SK-N-SH (cell line): ENCODE data around the gene NCKAP5L. TPM values are rescaled to one million over a fixed set of nuclear protein-coding genes. Genes with fewer than 3 reads are reported as not detected.

ENCODE experiments used
- CTCF ChIA-PET: fragments of 300-600, 350-600 bp; formaldehyde crosslinking; extraction: SDS; loops from one replicate; lab custom pipeline; 2021; lab: Yijun Ruan, JAX
- POLR2A ChIA-PET: fragments of 350-600 bp; sonication (Branson Sonifier 250); formaldehyde crosslinking; extraction: SDS; loops from one replicate; lab custom pipeline; 2020; ENCODE audit warnings: antibody characterized with exemption, inconsistent platforms; lab: Yijun Ruan, JAX
- DNase-seq: peaks from one replicate; pipeline ENCODE4 v3.0.0; 2012
- H2AFZ ChIP-seq: fragments of 200-600 bp; sonication (generic); 2 replicates; pipeline ENCODE4 v1.8.1; 2016; ENCODE audit warnings: antibody characterized with exemption, mild to moderate bottlenecking, low read depth
- H3F3A ChIP-seq: fragments of 200-600 bp; sonication (generic); replicated peaks from 2 replicates; pipeline ENCODE3; 2016; ENCODE audit warnings: antibody characterized with exemption, mild to moderate bottlenecking; ENCODE audit not compliant: insufficient read depth
- H3K27ac ChIP-seq, 2 experiments: fragments of 200-500 bp in 1 of 2; fragments of 200-600 bp in 1 of 2; sonication (Bioruptor generic) in 1 of 2; sonication (generic), shearing (Covaris generic) in 1 of 2; 2 replicates each; pipeline versions ENCODE4 v1.5.1 to v1.6.1; 2014 to 2016; ENCODE audit warnings: low read depth in 2 of 2, inconsistent platforms in 1 of 2, low read length in 1 of 2, mild to moderate bottlenecking in 1 of 2, mixed read lengths in 1 of 2
- H3K27me3 ChIP-seq: fragments of 200-600 bp; sonication (generic), shearing (Covaris generic); 2 replicates; pipeline ENCODE4 v1.6.1; 2016; ENCODE audit warnings: mixed run types; ENCODE audit not compliant: insufficient read depth
- H3K36me3 ChIP-seq, 2 experiments: fragments of 200-500 bp in 1 of 2; fragments of 200-600 bp in 1 of 2; sonication (Bioruptor generic) in 1 of 2; sonication (generic) in 1 of 2; replicated peaks in 1 of 2; 2 replicates each; pipeline versions ENCODE3 to v1.5.1; 2014 to 2016; ENCODE audit warnings: low read length in 1 of 2, mild to moderate bottlenecking in 1 of 2; ENCODE audit not compliant: insufficient read depth in 2 of 2, control insufficient read depth in 1 of 2
- H3K4me1 ChIP-seq, 2 experiments: fragments of 200-500 bp in 1 of 2; fragments of 200-600 bp in 1 of 2; sonication (Bioruptor generic) in 1 of 2; sonication (generic), shearing (Covaris generic) in 1 of 2; 2 replicates each; pipeline versions ENCODE4 v1.5.1 to v1.6.1; 2014 to 2016; ENCODE audit warnings: low read depth in 1 of 2, low read length in 1 of 2, mixed run types in 1 of 2; ENCODE audit not compliant: insufficient read depth in 2 of 2, control insufficient read depth in 1 of 2
- H3K4me2 ChIP-seq: fragments of 200-600 bp; sonication (generic), shearing (Covaris generic); 2 replicates; pipeline ENCODE4 v1.6.1; 2017; ENCODE audit warnings: mixed run types
- H3K4me3 ChIP-seq, 2 experiments: fragments of 200-500 bp in 1 of 2; fragments of 200-600 bp in 1 of 2; sonication (Bioruptor generic) in 1 of 2; sonication (generic), shearing (Covaris generic) in 1 of 2; 2 replicates each; pipeline versions ENCODE4 v1.5.1 to v1.8.1; 2014 to 2016; ENCODE audit warnings: low read depth in 2 of 2, inconsistent platforms in 1 of 2, low read length in 1 of 2, mild to moderate bottlenecking in 1 of 2, mixed read lengths in 1 of 2, moderate library complexity in 1 of 2
- H3K79me2 ChIP-seq: fragments of 200-600 bp; sonication (generic); 2 replicates; pipeline ENCODE4 v1.8.1; 2017; ENCODE audit warnings: mild to moderate bottlenecking; ENCODE audit not compliant: insufficient read depth
- H3K9ac ChIP-seq: fragments of 200-600 bp; sonication (generic); 2 replicates; pipeline ENCODE4 v1.6.1; 2017; ENCODE audit warnings: mixed run types
- H3K9me2 ChIP-seq: fragments of 200-600 bp; sonication (generic); 2 replicates; pipeline ENCODE4 v1.6.1; 2017; ENCODE audit warnings: mixed run types
- H3K9me3 ChIP-seq: fragments of 200-600 bp; sonication (generic); 2 replicates; pipeline ENCODE4 v1.6.1; 2017; ENCODE audit warnings: mixed run types, mild to moderate bottlenecking, moderate library complexity
- H4K20me1 ChIP-seq: fragments of 200-600 bp; sonication (generic); 2 replicates; pipeline ENCODE4 v1.6.1; 2017; ENCODE audit warnings: mild to moderate bottlenecking, mixed run types; ENCODE audit not compliant: insufficient read depth
- CHD2 ChIP-seq: fragments of 150-350 bp; IDR thresholded peaks from 2 replicates; pipeline ENCODE4 v1.6.1; 2018; ENCODE audit warnings: low read length; ENCODE audit not compliant: partially characterized antibody
- CTCF ChIP-seq: fragments of 200-600 bp; sonication (generic); IDR thresholded peaks from 2 replicates; pipeline ENCODE4 v1.6.1; 2017; ENCODE audit warnings: antibody characterized with exemption, mild to moderate bottlenecking, moderate library complexity
- FOSL2 ChIP-seq: IDR thresholded peaks from 2 replicates; pipeline ENCODE4 v1.4.0; 2012; ENCODE audit warnings: low read depth, mild to moderate bottlenecking, moderate library complexity, borderline replicate concordance
- FOXJ3 ChIP-seq: sonication (generic); formaldehyde crosslinking; IDR thresholded peaks from 2 replicates; pipeline ENCODE4 v1.5.1; 2020; ENCODE audit warnings: mild to moderate bottlenecking, missing genetic modification reagents
- GABPA ChIP-seq: IDR thresholded peaks from 2 replicates; pipeline ENCODE4 v1.4.0; 2012; ENCODE audit warnings: low read depth, mild to moderate bottlenecking
- IRF3 ChIP-seq: fragments of 150-350 bp; IDR thresholded peaks from 2 replicates; pipeline ENCODE4 v1.6.1; 2016; ENCODE audit warnings: mild to moderate bottlenecking, low read depth, low read length
- MAX ChIP-seq: IDR thresholded peaks from 2 replicates; pipeline ENCODE4 v1.4.0; 2012; ENCODE audit warnings: low read depth
- PBX3 ChIP-seq: IDR thresholded peaks from 2 replicates; pipeline ENCODE4; 2012
- POLR2AphosphoS5 ChIP-seq: IDR thresholded peaks from 2 replicates; pipeline ENCODE4 v1.6.1; 2012; ENCODE audit warnings: low read depth, low read length
- RAD21 ChIP-seq: IDR thresholded peaks from 2 replicates; pipeline ENCODE4 v1.6.1; 2012; ENCODE audit warnings: mild to moderate bottlenecking, low read length
- RCOR1 ChIP-seq: fragments of 150-350 bp; IDR thresholded peaks from 2 replicates; pipeline ENCODE4 v1.6.1; 2017; ENCODE audit warnings: antibody characterized with exemption, low read length
- REST ChIP-seq: IDR thresholded peaks from 2 replicates; pipeline ENCODE4 v1.6.1; 2012; ENCODE audit warnings: mild to moderate bottlenecking, low read depth, low read length, moderate library complexity
- RFX5 ChIP-seq: IDR thresholded peaks from 2 replicates; pipeline ENCODE4 v1.6.1; 2012; ENCODE audit warnings: mild to moderate bottlenecking, improper control_type of control experiment, low read length
- SIN3A ChIP-seq: IDR thresholded peaks from 2 replicates; pipeline ENCODE4 v1.6.1; 2012; ENCODE audit warnings: low read depth, mild to moderate bottlenecking, low read length, moderate library complexity, borderline replicate concordance
- TAF1 ChIP-seq: IDR thresholded peaks from 2 replicates; pipeline ENCODE4 v1.6.1; 2012; ENCODE audit warnings: low read depth, mild to moderate bottlenecking, low read length, moderate library complexity, borderline replicate concordance
- TEAD4 ChIP-seq: IDR thresholded peaks from 2 replicates; pipeline ENCODE4 v1.4.0; 2012; ENCODE audit warnings: mild to moderate bottlenecking, borderline replicate concordance; ENCODE audit not compliant: insufficient read depth
- USF2 ChIP-seq: fragments of 150-350 bp; IDR thresholded peaks from 2 replicates; pipeline ENCODE4 v1.6.1; 2017; ENCODE audit warnings: antibody characterized with exemption, low read length, low read depth, borderline replicate concordance
- YY1 ChIP-seq: IDR thresholded peaks from 2 replicates; pipeline ENCODE4 v1.4.0; 2012; ENCODE audit warnings: low read depth, mild to moderate bottlenecking
- WGBS: methylation state at CpG from one replicate; pipeline ENCODE4 v1.1.6; 2017; ENCODE audit warnings: low lambda C conversion rate; 5-methylcytosine and 5-hydroxymethylcytosine counted together
- polyA plus RNA-seq, 3 experiments: library from polyadenylated mRNA; depleted of rRNA; stranded (reverse); fragments of >200 nt; gene quantifications; 2 replicates each; pipeline ENCODE4 v1.2.3, GENCODE V29; 2012

NCKAP5L gene
- polyA plus RNA-seq, 1 of the 3 experiments (the other 2 are of a cell fraction) = 8.9 TPM

- TF ChIP-seq FOXJ3 (no peak), POLR2AphosphoS5 (no peak), REST (no peak), IRF3 (no peak), USF2 (no peak), RFX5 (no peak), SIN3A (no peak), FOSL2 (no peak)
- DNase-seq = no peak
- POLR2A ChIA-PET = no interaction called here
- Histone ChIP-seq H3K27me3 (no peaks in the 10 kb centered on the region), H4K20me1 (peaks cover 67% of the 10 kb centered on the region), H2AFZ (no peak overlapping the region), H3K4me3 (peak overlapping the region in 1 of 2 experiments; percentile 17; a peak in 1 of 4 replicates), H3K9me3 (no peaks in the 10 kb centered on the region), H3F3A (peaks cover 4% of the 10 kb centered on the region), H3K27ac (no peak overlapping the region), H3K79me2 (peaks cover 75% of the 10 kb centered on the region), H3K9me2 (no peaks in the 10 kb centered on the region), H3K36me3 (peaks cover 7 to 12% of the 10 kb centered on the region in 2 experiments), H3K4me2 (peak overlapping the region; percentile 27; the same call in 1 of the 2 replicates), H3K4me1 (peaks cover 15 to 31% of the 10 kb centered on the region in 2 experiments; a peak in 3 of 4 replicates), H3K9ac (no peak overlapping the region)
- CTCF ChIA-PET = interaction anchor here (1.4 to 7.5 kb wide), 3 partner anchors 14 to 48 kb away, joined by 3 to 51 read pairs (median 4); no protein-coding TSS in a partner anchor
- WGBS = 79% methylated on average over 4 of the region's 4 CpGs
These were observed 3.3 kb downstream of the NCKAP5L start for GRCh38 chr12:49824895-49825294.

- H3K9me2 ChIP-seq = no peaks in the 10 kb centered on the region
- 92% methylated on average over 8 of the region's 8 CpGs for WGBS
- DNase-seq = no peak
- peaks cover 72% of the 10 kb centered on the region for H4K20me1 ChIP-seq
- H3K9ac ChIP-seq = no peak overlapping the region
- no peaks in the 10 kb centered on the region for H3K9me3 ChIP-seq
- H3K4me1 ChIP-seq = peaks cover 15 to 31% of the 10 kb centered on the region in 2 experiments; a peak in 3 of 4 replicates
- H3F3A ChIP-seq = peaks cover 4% of the 10 kb centered on the region
- POLR2A ChIA-PET = interaction anchor here (0.8 kb wide), 1 partner anchor 8 kb away, joined by 3 read pairs; no protein-coding TSS in a partner anchor
- peaks cover 7 to 12% of the 10 kb centered on the region in 2 experiments for H3K36me3 ChIP-seq
- CTCF ChIA-PET = interaction anchor here (1.4 to 7.5 kb wide), 3 partner anchors 15 to 47 kb away, joined by 3 to 51 read pairs (median 4); no protein-coding TSS in a partner anchor
- no peak overlapping the region for H2AFZ ChIP-seq
- H3K4me2 ChIP-seq = no peak overlapping the region
- H3K27ac ChIP-seq = no peak overlapping the region
- no peaks in the 10 kb centered on the region for H3K27me3 ChIP-seq
- H3K4me3 ChIP-seq = no peak overlapping the region
- peaks cover 80% of the 10 kb centered on the region for H3K79me2 ChIP-seq
- TF ChIP-seq RAD21 (no peak), TEAD4 (no peak), PBX3 (no peak), MAX (no peak), YY1 (no peak), CHD2 (no peak), RCOR1 (no peak), GABPA (no peak), SIN3A (no peak), TAF1 (no peak), FOSL2 (no peak), CTCF (no peak)
These were observed 3.8 kb downstream of the NCKAP5L start for GRCh38 chr12:49824416-49824815.
